ENCODE results near the gene SPDL1. TPM values are rescaled to one million over a fixed set of nuclear protein-coding genes. Genes with fewer than 3 reads are reported as not detected.

Gene SPDL1
- total and polyA plus RNA-seq, 2 of the 4 experiments (the other 2 are of a cell fraction): 18.8 to 29.4 TPM

DNA sequence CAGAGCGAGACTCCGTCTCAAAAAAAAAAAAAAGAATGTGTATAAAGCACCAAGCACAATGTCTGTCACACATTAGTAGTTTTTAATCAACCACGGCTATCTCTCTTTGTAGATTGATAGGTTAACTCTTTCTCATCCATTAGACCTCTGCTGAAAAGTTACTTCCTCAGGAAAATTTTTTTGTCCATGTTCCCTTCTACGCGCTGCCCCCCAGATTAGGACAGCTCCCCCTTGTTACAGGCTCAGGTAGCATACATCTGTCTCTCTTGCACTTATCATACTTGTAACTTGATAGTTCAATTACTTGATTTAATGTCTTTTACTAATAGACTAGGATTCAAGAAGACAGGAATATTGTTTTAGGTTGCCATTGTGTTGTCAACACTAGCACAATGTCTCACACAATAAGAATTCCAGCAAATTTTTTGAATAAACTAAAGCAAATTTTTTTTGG is 1.5 kb downstream of the SPDL1 start:
- Histone ChIP-seq H3K9me1 (ENCODE audit: insufficient read depth, low read length) (peaks cover 4% of the 10 kb centered on the region), H3K56ac (ENCODE audit: extremely low read depth, insufficient read depth, low read length) (no peak overlapping the region; the same call in 1 of the 2 replicates), H2BK5ac (ENCODE audit: low read depth, low read length, poor library complexity, severe bottlenecking) (peak overlapping the region; percentile 61), H3K23ac (ENCODE audit: low read depth, low read length) (0 out of 2 replicates have a peak overlapping the region, but pooled peaks have one; percentile 52), H3K27me3 (ENCODE audit: control insufficient read depth, insufficient read depth, low read length) (no peaks in the 10 kb centered on the region), H3K4me1 (ENCODE audit: control insufficient read depth, insufficient read depth, low read length) (peaks cover 2% of the 10 kb centered on the region; the same call in 1 of the 2 replicates), H4K91ac (ENCODE audit: insufficient read depth, low read depth, low read length) (no peak overlapping the region), H2BK120ac (ENCODE audit: low read depth, low read length) (peak overlapping the region; percentile 52; the same call in 1 of the 2 replicates), H4K8ac (ENCODE audit: low read depth in 2 of 2, low read length in 2 of 2) (no peak overlapping the region), H3K79me1 (ENCODE audit: low read depth in 1 of 2, low read length in 2 of 2) (peaks cover 6 to 28% of the 10 kb centered on the region in 2 experiments; a peak in 3 of 4 replicates), H3K4ac (ENCODE audit: low read depth, low read length) (no peak overlapping the region), H3K27ac (ENCODE audit: insufficient read depth, low read length) (no peak overlapping the region), H2AFZ (replicated peaks; ENCODE audit: low read length, poor library complexity) (no peak overlapping the region), H3K9me3 (ENCODE audit: control insufficient read depth, insufficient read depth, low read length) (no peaks in the 10 kb centered on the region), H3K36me3 (ENCODE audit: control insufficient read depth, insufficient read depth, low read length) (peaks cover 6% of the 10 kb centered on the region), H3K4me3 (ENCODE audit: insufficient read depth, low read depth, low read length) (peak overlapping the region; percentile 66; the same call in 1 of the 2 replicates), H3K14ac (replicated peaks; ENCODE audit: low read depth, low read length) (no peak overlapping the region), H2BK20ac (ENCODE audit: low read depth, low read length) (no peak overlapping the region), H3K4me2 (ENCODE audit: low read depth, low read length) (peak overlapping the region; percentile 85), H3K18ac (ENCODE audit: low read depth, low read length) (no peak overlapping the region), H4K20me1 (ENCODE audit: insufficient read depth, low read length) (no peaks in the 10 kb centered on the region), H2AK5ac (ENCODE audit: low read depth, low read length) (no peak overlapping the region; the same call in 1 of the 2 replicates), H3K9ac (ENCODE audit: low read depth, low read length) (no peak overlapping the region), H4K5ac (ENCODE audit: low read depth, low read length) (0 out of 2 replicates have a peak overlapping the region, but pooled peaks have one; percentile 25), H2BK15ac (ENCODE audit: low read depth, low read length) (no peak overlapping the region), H2AK9ac (replicated peaks; ENCODE audit: low read depth, low read length, poor library complexity) (no peak overlapping the region)
- intact Hi-C loops (cut with micrococcal nuclease) (loop anchor here (1.0 to 10.0 kb wide), 5 partner anchors 9 to 487 kb away; partner anchors contain the start of gene INSYN2B), dilution Hi-C loops (cut with HindIII; ENCODE audit: low sequenced_read_pairs, unreplicated experiment) (no loop called here), in situ Hi-C loops (cut with MboI; ENCODE audit: low sequenced_read_pairs) (loop anchor here (5.0 kb wide), 1 partner anchor 598 kb away; no protein-coding TSS in a partner anchor)
- ATAC-seq (ENCODE audit: low read depth): no peak
- no CpG with 5 or more reads among the region's 5 CpGs for WGBS, 2 experiments (ENCODE audit: extremely low coverage in 2 of 2, insufficient read length in 1 of 2)
- ChIA-PET POLR2A (ENCODE audit: unreplicated experiment) (interaction anchor here (1.7 kb wide), 1 partner anchor 111 kb away, joined by 6 read pairs; no protein-coding TSS in a partner anchor), CTCF (interaction anchor here (0.7 kb wide), 2 partner anchors 19 to 64 kb away, joined by 3 to 5 read pairs; no protein-coding TSS in a partner anchor)
- DNase-seq: no peak
- BruUV-seq (replicated peaks): no TSS peak
- TF ChIP-seq, protein P1, sequence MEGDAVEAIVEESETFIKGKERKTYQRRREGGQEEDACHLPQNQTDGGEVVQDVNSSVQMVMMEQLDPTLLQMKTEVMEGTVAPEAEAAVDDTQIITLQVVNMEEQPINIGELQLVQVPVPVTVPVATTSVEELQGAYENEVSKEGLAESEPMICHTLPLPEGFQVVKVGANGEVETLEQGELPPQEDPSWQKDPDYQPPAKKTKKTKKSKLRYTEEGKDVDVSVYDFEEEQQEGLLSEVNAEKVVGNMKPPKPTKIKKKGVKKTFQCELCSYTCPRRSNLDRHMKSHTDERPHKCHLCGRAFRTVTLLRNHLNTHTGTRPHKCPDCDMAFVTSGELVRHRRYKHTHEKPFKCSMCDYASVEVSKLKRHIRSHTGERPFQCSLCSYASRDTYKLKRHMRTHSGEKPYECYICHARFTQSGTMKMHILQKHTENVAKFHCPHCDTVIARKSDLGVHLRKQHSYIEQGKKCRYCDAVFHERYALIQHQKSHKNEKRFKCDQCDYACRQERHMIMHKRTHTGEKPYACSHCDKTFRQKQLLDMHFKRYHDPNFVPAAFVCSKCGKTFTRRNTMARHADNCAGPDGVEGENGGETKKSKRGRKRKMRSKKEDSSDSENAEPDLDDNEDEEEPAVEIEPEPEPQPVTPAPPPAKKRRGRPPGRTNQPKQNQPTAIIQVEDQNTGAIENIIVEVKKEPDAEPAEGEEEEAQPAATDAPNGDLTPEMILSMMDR (conservative IDR thresholded peaks at IDR 0.05; ENCODE audit: low read depth, low read length): no peak
- TF ChIP-seq CEBPB (IDR thresholded peaks at IDR 0.05; ENCODE audit: low read depth, low read length): no peak
- TF ChIP-seq RFX5 (IDR thresholded peaks at IDR 0.05; ENCODE audit: low read depth, low read length): no peak
- TF ChIP-seq POLR2A (IDR thresholded peaks at IDR 0.05; ENCODE audit: low read depth, low read length): 0 out of 2 replicates have a peak, but pooled peaks have one; percentile 16
- TF ChIP-seq, protein P2, sequence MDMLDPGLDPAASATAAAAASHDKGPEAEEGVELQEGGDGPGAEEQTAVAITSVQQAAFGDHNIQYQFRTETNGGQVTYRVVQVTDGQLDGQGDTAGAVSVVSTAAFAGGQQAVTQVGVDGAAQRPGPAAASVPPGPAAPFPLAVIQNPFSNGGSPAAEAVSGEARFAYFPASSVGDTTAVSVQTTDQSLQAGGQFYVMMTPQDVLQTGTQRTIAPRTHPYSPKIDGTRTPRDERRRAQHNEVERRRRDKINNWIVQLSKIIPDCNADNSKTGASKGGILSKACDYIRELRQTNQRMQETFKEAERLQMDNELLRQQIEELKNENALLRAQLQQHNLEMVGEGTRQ (IDR thresholded peaks at IDR 0.05; ENCODE audit: low read depth, low read length): no peak
- TF ChIP-seq BHLHE40 (IDR thresholded peaks at IDR 0.05; ENCODE audit: low read depth, low read length): no peak
- TF ChIP-seq NFE2L2 (IDR thresholded peaks at IDR 0.05; ENCODE audit: low read depth, low read length): no peak
- no peak for TF ChIP-seq MXI1 (IDR thresholded peaks at IDR 0.05; ENCODE audit: borderline replicate concordance, low read depth, low read length)

Measured in IMR-90 (cell line).